Putamen (tissue), 1 donor: ENCODE results near the gene NXPE2.

Experiments
- DNase-seq: peaks from one replicate; pipeline ENCODE4 v3.0.0-alpha.2; 2016; ENCODE audit warnings: low spot score

Gene NXPE2

GRCh38 chr11:114745150-114745671 lies 66.9 kb downstream of the NXPE2 start:
- DNase-seq, result no peak

GRCh38 chr11:114746013-114746412 lies 67.7 kb downstream of the NXPE2 start:
- DNase-seq, result no peak
